ENCODE data around the gene CDH12. TPM values are rescaled to one million over a fixed set of nuclear protein-coding genes. Genes with fewer than 3 reads are reported as not detected.

CDH12 gene
- total RNA-seq = not detected

GRCh38 chr5:22852807-22853660 lies at the start of gene CDH12:
Gene CDH12, minus strand, starts transcription at chr5:22853344.
- H3K9me3 ChIP-seq = no peaks in the 10 kb centered on the region
- H3K27me3 ChIP-seq = no peaks in the 10 kb centered on the region
- H3K4me1 ChIP-seq = peaks cover 5% of the 10 kb centered on the region
- no peak within 1 kb of the TSS for H3K27ac ChIP-seq
- H3K36me3 ChIP-seq = no peaks in the 10 kb centered on the region
- intact Hi-C loops (cut with DNase I) = no loop called here
- no peak for DNase-seq (ENCODE audit: extremely low spot score in 2 of 2)
- H3K4me3 ChIP-seq = peak within 1 kb of the TSS; percentile 4 to 24
- no peak for TF ChIP-seq POLR2A (IDR thresholded peaks at IDR 0.05)
- TF ChIP-seq CTCF (IDR thresholded peaks at IDR 0.05) = no peak
- no peak for TF ChIP-seq POLR2AphosphoS5 (IDR thresholded peaks at IDR 0.05; ENCODE audit: insufficient read depth in 1 of 2, low read depth in 1 of 2)

DNA sequence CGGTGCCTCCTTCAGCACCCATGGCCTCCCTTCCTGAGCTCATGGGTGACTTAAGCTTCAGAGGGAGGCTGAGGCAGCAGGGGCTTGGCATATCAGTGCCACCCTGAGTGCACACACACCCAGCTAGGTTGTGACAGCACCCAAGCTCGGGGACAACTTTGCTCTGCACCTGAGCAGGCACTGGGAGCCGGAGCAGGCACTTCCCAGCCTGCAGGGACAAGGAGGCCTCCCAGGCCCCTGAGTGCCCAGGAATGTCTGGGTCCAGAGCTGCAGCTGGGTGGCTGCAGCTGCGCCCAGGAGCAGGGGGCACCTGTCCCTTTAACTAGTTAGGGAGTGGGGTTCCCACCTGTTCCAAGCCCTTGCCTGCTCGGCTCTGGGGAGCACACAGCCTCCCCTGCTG lies 48.7 kb upstream of the CDH12 start:
- no peak overlapping the region for H3K27ac ChIP-seq
- H3K4me3 ChIP-seq = no peak overlapping the region
- intact Hi-C loops (cut with DNase I) = no loop called here
- H3K27me3 ChIP-seq = no peaks in the 10 kb centered on the region
- no peak for DNase-seq (ENCODE audit: extremely low spot score in 2 of 2)
- no peak for TF ChIP-seq POLR2A (IDR thresholded peaks at IDR 0.05)
- no peak for TF ChIP-seq POLR2AphosphoS5 (IDR thresholded peaks at IDR 0.05; ENCODE audit: insufficient read depth in 1 of 2, low read depth in 1 of 2)
- no peak for TF ChIP-seq CTCF (IDR thresholded peaks at IDR 0.05)
- H3K4me1 ChIP-seq = no peaks in the 10 kb centered on the region
- no peaks in the 10 kb centered on the region for H3K36me3 ChIP-seq
- H3K9me3 ChIP-seq = no peaks in the 10 kb centered on the region

- no peaks in the 10 kb centered on the region for H3K36me3 ChIP-seq
- H3K4me1 ChIP-seq = no peaks in the 10 kb centered on the region
- no peaks in the 10 kb centered on the region for H3K27me3 ChIP-seq
- no peak for DNase-seq (ENCODE audit: extremely low spot score in 2 of 2)
- TF ChIP-seq POLR2A (IDR thresholded peaks at IDR 0.05) (no peak), POLR2AphosphoS5 (IDR thresholded peaks at IDR 0.05; ENCODE audit: insufficient read depth in 1 of 2, low read depth in 1 of 2) (no peak), CTCF (IDR thresholded peaks at IDR 0.05) (no peak)
- no peak overlapping the region for H3K27ac ChIP-seq
- intact Hi-C loops (cut with DNase I) = no loop called here
- no peaks in the 10 kb centered on the region for H3K9me3 ChIP-seq
- no peak overlapping the region for H3K4me3 ChIP-seq
Observed at GRCh38 chr5:22900801-22901310, 47.7 kb upstream of the CDH12 start.

- H3K4me3 ChIP-seq = no peak overlapping the region
- TF ChIP-seq CTCF (IDR thresholded peaks at IDR 0.05) (no peak), POLR2AphosphoS5 (IDR thresholded peaks at IDR 0.05; ENCODE audit: insufficient read depth in 1 of 2, low read depth in 1 of 2) (no peak), POLR2A (IDR thresholded peaks at IDR 0.05) (no peak)
- DNase-seq (ENCODE audit: extremely low spot score in 2 of 2) = no peak
- no peak overlapping the region for H3K27ac ChIP-seq
- intact Hi-C loops (cut with DNase I) = no loop called here
- H3K9me3 ChIP-seq = no peaks in the 10 kb centered on the region
- no peaks in the 10 kb centered on the region for H3K36me3 ChIP-seq
- no peaks in the 10 kb centered on the region for H3K27me3 ChIP-seq
- no peaks in the 10 kb centered on the region for H3K4me1 ChIP-seq
Observed at GRCh38 chr5:22899341-22899740, 46.2 kb upstream of the CDH12 start.

DNA sequence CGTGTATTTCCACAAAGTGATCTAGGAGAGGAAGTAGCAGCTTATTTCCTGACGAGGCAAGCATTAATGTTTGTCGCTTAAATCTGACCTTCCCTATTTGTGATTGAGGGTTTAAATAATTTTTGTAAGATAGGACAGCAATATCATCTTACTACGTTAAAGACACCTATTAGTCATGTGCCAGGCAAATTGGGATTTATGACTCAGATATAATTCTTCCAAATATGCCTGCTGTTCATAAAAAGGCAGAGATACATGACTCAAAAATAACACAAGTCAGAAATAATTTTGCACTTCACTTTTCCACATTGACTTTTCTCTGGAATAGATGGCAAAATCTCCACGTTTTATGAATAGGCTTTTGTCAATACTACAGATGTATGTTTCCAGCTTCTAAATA lies 43.0 kb upstream of the CDH12 start:
- Histone ChIP-seq H3K9me3 (no peaks in the 10 kb centered on the region), H3K4me1 (no peaks in the 10 kb centered on the region), H3K27me3 (no peaks in the 10 kb centered on the region), H3K36me3 (no peaks in the 10 kb centered on the region), H3K4me3 (no peak overlapping the region), H3K27ac (no peak overlapping the region)
- intact Hi-C loops (cut with DNase I) = no loop called here
- no peak for DNase-seq (ENCODE audit: extremely low spot score in 2 of 2)
- TF ChIP-seq CTCF (IDR thresholded peaks at IDR 0.05) = no peak
- TF ChIP-seq POLR2A (IDR thresholded peaks at IDR 0.05) = no peak
- TF ChIP-seq POLR2AphosphoS5 (IDR thresholded peaks at IDR 0.05; ENCODE audit: insufficient read depth in 1 of 2, low read depth in 1 of 2) = no peak

Measured in vagina (tissue), 2 donors.